ENCODE results near the gene FBXO47.

FBXO47 gene

DNA sequence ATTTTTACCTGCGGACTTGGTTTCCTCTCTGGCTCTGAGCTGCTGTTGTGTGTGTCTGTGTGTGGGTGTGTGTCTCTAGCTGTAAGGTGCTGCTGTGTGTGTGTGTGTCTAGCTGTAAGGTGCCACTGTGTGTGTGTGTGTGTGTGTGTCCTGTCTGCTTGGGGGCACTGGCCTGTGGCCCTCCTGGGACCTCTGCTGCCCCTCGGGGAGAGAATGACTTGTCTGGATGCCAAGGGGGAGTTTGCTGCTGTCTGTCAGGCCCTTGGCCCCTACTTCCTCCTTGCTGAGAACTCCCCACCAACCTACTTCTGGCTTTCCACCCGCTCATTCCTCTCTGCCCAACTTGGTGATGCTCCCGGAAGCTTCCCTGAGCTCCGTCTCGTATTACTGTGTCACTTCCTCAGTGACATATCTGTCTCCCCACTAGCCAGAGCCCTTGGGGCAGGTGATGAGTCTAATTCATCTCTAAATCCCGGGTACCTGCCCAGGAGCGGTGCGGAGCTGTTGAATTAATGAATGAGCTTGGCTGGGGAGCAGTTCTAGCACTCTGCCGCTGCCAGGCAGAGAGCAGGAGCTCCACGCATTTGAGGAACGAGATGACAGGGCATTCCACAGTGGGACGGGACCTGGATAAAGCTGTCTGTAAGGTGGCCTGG, 45.3 kb downstream of the FBXO47 start:
- peak; percentile 54 for DNase-seq (ENCODE audit: low spot score)

DNA sequence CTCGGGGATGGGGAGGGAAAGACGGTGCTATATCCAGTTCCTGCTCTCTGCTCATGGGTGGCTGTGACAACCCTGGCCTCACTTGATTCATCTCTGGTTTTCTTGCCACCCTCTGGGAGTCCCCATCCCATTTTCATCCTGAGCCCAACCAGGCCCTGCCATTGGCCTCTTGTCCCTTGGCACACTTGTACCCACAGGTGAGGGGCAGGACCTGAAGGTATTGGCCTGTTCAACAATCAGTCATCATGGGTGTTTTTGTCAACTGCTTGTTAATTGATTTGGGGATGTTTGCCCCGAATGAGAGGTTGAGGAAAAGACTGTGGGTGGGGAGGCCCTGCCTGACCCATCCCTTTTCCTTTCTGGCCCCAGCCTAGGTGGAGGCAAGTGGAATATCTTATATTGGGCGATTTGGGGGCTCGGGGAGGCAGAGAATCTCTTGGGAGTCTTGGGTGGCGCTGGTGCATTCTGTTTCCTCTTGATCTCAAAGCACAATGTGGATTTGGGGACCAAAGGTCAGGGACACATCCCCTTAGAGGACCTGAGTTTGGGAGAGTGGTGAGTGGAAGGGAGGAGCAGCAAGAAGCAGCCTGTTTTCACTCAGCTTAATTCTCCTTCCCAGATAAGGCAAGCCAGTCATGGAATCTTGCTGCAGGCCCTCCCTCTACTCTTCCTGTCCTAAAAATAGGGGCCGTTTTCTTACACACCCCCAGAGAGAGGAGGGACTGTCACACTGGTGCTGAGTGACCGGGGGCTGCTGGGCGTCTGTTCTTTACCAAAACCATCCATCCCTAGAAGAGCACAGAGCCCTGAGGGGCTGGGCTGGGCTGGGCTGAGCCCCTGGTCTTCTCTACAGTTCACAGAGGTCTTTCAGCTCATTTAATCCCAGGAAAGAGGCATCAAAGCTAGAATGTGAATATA, 46.6 kb downstream of the FBXO47 start:
- no peak for DNase-seq (ENCODE audit: low spot score)

DNA sequence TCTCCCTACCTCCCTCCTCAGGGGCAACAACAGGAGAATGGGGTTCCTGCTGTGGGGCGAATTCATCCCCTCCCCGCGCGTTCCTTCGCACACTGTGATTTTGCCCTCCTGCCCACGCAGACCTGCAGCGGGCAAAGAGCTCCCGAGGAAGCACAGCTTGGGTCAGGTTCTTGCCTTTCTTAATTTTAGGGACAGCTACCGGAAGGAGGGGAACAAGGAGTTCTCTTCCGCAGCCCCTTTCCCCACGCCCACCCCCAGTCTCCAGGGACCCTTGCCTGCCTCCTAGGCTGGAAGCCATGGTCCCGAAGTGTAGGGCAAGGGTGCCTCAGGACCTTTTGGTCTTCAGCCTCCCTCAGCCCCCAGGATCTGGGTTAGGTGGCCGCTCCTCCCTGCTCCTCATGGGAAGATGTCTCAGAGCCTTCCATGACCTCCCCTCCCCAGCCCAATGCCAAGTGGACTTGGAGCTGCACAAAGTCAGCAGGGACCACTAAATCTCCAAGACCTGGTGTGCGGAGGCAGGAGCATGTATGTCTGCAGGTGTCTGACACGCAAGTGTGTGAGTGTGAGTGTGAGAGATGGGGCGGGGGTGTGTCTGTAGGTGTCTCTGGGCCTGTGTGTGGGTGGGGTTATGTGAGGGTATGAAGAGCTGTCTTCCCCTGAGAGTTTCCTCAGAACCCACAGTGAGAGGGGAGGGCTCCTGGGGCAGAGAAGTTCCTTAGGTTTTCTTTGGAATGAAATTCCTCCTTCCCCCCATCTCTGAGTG, 47.7 kb downstream of the FBXO47 start:
- peak; percentile 42 for DNase-seq (ENCODE audit: low spot score)

DNA sequence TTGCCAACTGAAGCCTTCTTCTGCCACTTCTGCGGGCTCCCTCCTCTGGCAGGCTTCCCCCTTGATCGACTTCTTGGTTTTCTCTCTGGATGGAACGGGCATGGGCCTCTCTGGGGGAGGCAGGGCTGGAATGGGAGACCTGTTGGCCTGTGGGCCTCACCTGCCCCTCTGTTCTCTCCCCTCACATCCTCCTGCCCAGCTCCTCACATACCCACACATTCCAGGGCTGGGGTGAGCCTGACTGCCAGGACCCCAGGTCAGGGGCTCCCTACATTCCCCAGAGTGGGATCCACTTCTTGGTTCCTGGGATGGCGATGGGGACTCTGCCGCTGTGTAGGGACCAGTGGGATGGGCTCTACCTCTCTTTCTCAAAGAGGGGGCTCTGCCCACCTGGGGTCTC, 48.3 kb downstream of the FBXO47 start:
- no peak for DNase-seq (ENCODE audit: low spot score)

DNA sequence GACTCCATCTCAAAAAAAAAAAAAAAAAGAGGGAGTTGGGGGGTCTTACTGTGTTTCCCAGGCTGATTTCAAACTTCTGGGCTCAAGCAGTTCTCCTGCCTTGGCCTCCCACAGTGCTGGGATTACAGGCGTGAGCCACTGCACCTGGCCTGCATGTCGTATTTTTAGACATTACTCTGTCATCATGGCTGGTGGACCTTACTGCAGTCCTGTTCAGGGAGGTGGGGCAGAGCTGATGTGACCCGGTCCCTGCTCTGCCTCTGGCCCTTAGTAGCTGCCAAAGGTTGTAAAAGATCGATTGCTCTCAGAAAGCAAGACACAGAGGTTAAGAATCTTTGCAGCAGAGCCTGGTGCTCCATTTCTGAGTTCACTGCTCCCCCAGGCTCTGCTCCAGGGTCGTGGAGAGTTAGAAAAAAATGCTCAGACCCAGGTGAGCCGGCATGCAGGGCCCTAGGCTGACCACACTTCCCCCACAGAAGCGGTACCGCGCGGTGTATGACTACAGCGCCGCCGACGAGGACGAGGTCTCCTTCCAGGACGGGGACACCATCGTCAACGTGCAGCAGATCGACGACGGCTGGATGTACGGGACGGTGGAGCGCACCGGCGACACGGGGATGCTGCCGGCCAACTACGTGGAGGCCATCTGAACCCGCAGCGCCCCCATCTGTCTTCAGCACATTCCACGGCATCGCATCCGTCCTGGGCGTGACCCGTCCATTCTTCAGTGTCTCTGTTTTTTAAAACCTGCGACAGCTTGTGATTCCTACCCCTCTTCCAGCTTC, 48.9 kb downstream of the FBXO47 start:
- DNase-seq (ENCODE audit: low spot score), result peak; percentile 73

DNA sequence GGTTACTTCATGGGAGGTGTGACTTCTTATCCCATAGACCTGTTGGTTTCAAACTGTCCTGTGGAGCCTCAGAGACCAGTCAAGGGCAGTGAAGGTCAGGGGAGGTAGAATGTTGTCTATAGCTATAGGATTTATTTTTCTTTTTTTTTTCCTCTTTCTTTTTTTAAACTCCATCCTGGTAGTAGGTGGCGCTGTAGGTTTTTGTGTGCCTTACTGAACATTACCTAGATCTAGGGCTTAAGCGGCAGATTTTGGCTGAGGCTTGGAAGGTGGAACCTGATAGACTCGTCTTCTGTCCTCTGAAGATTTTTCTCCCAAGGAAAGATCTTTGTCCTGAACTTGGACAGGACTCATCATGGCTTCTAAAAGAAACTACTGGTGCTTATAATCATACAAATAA, 49.9 kb downstream of the FBXO47 start:
- no peak for DNase-seq (ENCODE audit: low spot score)

DNA sequence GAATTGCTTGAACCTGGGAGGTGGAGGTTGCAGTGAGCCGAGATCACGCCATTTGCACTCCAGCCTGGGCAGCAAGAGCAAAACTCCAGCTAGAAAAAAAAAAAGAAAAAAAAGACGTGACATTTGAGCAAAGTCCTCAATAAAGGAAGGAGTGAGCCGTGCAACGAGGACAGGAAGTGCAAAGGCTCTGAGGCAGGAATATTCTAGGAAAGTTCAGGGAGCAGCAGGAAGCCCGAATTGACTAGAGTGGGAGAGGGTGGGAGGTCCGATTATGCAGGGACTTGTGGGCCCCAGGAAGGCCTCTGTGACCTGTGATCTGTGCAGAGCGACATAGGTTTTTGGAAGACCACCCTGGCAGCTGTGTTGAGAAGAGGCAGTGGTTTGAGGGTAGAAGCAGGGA, 50.4 kb downstream of the FBXO47 start:
- peak; percentile 23 for DNase-seq (ENCODE audit: low spot score)

DNA sequence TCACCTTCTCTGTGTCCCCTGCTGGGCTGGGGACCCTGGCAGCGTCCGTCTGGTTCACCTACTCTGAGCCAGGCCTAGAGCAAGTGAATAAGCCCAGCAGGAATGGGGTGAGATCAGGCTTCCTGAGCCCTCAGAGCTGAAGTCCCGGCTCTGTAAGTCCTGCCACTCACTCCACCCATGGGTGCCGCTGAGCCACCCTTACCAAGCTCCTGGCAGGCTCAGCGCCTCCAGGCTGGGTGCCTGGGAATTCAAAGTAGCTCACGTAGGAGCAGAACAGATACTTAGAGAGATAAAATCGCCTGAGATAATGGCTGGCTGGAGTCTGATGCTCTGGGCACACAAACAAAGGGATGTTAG, 51.6 kb downstream of the FBXO47 start:
- peak; percentile 45 for DNase-seq (ENCODE audit: low spot score)

DNA sequence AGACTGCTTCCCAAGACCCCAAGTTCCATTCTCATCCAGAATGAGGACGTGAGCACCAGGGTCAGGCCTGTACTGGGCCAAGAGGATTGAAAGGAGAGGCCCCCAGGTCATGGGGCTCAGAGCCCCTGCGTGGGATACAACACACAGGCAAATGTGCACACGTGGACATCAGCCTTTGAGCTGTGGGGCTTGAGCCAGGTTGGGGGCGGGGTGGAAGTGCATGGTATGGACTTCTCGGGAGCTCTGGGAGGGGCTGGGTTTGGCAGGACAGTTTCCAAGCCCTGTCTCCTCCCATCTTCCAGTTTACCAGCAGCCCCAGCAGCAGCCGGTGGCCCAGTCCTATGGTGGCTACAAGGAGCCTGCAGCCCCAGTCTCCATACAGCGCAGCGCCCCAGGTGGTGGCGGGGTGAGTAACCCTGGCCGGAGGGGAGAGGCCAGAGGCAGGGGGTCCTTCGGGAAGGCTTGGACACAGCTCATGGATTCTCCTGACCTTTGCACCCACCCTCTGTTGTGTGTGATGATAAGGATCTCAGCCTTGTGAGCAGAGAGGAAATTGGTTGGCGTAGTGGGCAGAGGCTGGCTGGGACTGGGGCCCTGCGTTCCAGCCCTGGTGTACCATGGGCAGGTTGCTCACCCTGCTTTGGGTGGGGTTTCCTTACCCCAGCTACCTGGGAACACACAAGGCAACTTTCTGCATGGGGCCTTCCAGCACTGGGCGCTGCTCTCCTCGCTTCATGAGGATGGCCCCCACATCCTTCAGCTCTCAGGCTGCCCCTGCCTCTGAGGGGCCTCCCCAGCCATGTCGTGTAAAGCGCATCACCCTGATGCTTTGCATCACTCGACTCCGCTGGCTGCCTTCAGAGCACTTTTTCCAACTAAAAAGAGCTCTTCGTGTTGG, 52.2 kb downstream of the FBXO47 start:
- DNase-seq (ENCODE audit: low spot score), result peak; percentile 58

DNA sequence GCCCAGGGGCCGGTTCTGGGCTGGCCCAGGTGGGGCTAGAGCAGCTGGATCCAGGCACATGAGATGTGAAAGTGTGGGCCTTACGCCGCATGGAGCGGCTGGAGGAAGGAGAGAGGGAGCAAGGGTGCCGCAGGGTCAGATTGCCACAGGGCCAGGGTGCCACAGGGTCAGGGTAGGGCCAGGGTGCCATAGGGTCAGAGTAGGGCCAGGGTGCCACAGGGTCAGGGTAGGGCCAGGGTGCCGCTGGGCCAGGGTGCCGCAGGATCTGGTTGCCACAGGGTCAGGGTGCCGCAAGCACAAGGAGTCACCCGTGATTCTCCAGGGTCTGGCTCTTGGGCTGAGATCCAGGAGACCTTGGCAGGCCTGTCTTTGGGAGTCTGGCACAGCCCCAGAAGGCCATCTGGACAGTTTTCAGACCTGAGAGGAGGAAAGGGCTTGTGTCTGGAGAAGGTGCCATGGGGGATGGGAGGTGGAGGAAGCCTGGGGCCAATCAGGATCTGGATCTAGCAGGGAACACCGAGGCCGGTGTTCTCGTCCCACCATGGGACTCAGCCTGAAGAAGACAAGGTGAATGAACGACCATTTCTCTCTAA, 54.9 kb downstream of the FBXO47 start:
- peak; percentile 37 for DNase-seq (ENCODE audit: low spot score)

DNA sequence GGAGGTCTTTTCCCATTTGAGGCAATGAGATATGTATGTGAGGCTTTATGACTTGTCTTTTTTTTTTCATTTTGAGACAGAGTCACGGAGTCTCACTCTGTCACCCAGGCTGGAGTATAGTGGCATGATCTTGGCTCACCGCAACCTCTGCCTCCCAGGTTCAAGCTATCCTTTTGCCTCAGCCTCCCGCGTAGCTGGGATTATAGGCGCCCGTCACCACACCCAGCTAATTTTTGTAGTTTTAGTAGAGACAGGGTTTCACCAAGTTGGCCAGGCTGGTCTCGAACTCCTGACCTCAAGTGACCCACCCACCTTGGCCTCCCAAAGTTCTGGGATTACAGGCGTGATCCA, 55.5 kb downstream of the FBXO47 start:
- DNase-seq (ENCODE audit: low spot score), result peak; percentile 22

DNA sequence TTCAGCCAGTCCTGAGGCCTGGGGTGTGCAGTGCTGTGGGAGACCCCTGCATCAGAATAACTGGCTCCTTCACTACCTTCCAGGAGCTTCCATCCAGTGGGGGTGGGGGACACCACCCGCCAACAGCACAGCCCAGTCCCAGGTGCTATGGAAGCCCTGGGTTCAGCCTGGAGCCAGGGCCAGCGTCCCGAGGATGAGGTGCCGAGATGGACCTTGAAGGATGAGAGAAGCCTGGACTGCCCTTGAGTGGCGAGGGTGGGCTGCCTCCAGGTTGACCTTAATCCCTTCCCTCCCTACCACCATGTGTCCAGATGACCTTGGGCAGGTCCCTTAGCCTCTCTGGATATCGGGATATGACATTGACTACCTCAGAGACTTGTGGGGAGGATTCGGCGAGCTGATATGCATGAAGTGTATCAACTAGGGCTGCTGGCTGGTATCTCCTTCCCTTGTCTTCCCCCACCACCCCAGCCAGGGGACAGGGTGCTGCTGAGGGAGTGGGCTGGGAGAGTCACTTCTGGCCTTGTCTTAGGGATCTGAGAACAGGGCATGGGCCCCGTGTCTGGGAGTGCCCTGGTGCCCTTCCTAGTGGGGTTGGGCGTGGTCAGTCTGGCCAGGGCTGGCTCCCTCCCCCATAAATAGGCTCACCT, 56.0 kb downstream of the FBXO47 start:
- peak; percentile 36 for DNase-seq (ENCODE audit: low spot score)

DNA sequence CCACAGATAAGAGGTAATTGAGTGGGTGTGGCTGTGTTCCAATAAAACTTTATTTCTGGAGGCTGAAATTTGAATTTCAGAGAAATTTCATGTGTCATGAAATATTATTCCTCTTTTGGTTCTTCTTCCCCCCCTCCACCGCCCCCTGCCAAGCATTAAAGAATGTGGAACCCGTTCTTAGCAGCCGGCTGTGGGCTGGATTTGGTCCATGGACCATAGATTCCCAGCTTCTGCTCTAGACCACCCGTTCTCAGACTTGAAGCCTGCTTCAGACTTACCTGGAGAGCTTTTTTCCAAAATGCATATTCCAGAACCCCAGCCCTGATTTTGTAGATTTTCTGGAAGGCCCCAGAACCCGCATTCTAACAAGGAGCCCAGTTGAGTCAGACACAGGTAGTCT, 56.9 kb downstream of the FBXO47 start:
- DNase-seq (ENCODE audit: low spot score), result peak; percentile 28

DNA sequence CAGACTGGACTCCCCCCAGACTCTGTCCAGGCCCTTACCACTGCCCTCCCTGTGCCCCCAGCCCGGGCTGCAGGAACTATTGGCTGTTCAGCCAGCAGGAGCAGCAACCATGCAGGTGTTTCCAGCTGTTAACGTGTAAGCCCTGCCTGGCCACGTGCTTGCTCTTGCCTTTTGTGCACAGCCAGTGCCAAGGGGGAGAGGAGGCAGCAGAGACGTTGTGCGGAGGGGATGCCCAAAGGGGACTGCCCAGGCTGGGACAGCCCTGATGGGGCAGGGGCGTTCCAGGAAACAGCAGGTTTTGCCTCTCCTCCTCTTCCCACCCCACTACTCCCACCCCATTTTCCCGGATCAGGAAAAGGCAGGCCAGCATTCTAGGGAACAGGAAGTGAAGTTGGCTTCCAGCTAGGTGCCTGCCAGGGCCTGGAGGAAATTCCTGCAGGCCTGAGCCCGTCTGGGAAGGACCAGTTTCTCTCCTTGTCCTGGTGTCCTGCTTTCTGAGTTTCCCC, 58.5 kb downstream of the FBXO47 start:
- no peak for DNase-seq (ENCODE audit: low spot score)

DNA sequence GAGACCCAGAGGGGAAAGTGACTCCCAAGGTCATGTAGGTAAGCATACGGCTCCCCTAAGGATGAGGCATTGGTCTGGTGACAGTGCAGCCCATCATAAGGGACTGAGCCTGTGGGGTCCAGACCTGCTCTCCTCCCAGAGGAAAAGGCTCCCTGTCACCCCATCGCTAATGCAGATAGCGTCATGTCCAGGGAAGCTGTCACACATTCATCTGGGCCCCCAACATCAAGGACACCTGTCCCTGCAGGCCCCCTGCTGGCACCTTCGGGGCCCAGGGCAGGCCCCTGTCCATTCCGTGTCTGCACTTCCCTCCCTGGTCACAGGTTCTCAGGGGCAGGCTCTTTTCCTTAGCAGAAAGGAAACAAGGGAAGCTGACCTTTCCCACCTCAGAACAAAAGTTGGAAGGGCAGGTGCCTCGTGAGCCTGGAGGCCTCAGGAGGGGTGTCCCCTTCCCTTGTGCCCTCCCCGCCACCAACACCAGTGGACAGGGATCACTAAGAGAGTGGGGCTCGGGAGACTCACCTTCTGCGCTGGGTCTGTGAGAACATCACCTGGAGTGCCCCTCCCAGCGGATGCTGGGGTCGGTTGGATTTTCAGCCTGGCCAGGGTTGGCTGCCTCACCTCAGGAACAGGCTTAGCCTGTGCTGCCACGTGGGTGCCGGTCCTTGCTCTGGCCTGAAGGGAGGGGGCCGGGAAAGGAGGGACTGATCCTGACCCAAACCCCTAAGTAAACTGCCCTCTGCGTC, 59.1 kb downstream of the FBXO47 start:
- DNase-seq (ENCODE audit: low spot score), result peak; percentile 53

DNA sequence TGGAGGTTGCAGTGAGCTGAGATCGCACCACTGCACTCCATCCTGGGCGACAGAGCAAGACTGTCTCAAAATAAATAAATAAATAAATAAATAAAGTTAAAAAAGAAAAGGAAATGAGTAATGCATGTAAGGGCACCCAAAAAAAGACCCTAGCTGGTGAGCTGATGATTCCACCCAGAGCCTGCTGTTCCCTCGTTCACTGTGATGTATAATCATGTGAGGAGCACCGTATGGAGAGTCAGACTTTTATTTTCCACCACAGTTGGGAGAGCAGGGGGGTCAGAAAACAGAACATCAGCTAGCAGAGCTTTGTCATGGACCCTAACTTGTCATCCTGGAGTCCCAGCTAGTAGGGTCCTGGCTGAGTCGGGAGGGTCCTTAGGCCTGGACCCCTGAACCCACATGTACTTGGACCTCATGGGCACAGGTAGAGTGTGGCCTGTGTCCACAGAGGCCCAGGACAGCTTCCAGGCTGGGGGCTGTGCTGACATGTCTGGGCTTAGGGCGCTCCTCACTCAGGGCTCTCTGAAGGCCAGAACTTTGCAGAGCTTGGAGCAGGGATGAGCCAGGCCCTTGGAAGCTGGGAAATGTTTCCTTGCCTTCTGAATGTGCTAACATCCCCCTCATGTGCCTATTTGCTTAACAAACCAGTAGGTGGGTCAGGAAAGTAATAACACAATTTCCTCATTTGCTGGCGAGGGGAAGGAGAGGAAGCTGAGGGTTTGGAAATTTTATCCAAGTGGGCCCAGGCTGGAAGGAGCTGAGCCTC, 60.6 kb downstream of the FBXO47 start:
- DNase-seq (ENCODE audit: low spot score), result no peak

DNA sequence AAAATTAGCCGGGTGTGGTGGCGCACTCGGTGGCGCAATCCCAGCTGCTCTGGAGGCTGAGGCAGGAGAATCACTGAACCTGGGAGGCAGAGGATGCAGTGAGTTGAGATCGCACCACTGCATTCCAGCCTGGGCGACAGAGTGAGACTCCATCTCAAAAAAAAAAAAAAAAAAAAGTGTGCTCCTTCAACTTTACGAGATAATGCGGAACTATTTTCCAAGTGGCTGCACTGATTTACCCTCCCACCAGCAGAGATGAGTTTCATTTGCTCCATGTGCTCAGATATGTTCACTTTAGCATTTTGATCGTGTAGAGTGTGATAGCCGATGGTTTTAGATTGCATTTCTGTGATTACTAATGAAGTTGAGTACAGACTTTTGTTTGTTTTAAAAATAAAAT, 61.8 kb downstream of the FBXO47 start:
- no peak for DNase-seq (ENCODE audit: low spot score)

DNA sequence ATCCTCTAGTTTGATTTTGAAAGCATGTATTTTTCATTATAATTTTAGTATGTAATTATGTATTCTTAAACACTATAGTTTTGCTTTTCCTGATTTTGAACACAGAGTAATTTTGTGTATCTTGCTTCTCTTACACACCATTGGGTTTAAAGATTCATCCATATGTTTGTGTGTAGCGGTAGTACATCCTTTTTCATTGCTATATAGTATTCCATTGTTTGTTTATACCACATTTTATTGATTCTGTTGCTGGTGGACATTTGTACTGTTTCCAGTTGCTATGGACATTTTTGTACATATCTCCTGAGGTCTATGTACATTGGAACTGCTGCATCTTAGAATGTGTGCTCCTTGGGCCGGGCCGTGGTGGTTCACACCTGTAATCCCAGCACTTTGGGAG, 62.3 kb downstream of the FBXO47 start:
- no peak for DNase-seq (ENCODE audit: low spot score)
